Fibroblast of upper back skin (primary cell): Measurements from ENCODE around the gene OSBPL5.

Experiments
- DNase-seq: peaks from one replicate; pipeline ENCODE4 v3.0.0-alpha.2; 2013

Gene OSBPL5

GRCh38 chr11:3163241-3163981 is 1.7 kb downstream of the OSBPL5 start:
- DNase-seq = no peak

- DNase-seq = no peak
Observed at GRCh38 chr11:3162410-3163240, 2.5 kb downstream of the OSBPL5 start.

GRCh38 chr11:3161720-3162409 is 3.2 kb downstream of the OSBPL5 start:
- no peak for DNase-seq

GRCh38 chr11:3161309-3161708 is 3.8 kb downstream of the OSBPL5 start:
- DNase-seq = no peak

- DNase-seq = peak; percentile 93
Observed at GRCh38 chr11:3160252-3161031, 4.7 kb downstream of the OSBPL5 start.

GRCh38 chr11:3159296-3160190 is 5.6 kb downstream of the OSBPL5 start:
- peak; percentile 20 for DNase-seq

- no peak for DNase-seq
Observed at GRCh38 chr11:3158821-3159220, 6.3 kb downstream of the OSBPL5 start.

- DNase-seq = no peak
Observed at GRCh38 chr11:3158131-3158591, 6.9 kb downstream of the OSBPL5 start.

GRCh38 chr11:3157381-3158130 is 7.6 kb downstream of the OSBPL5 start:
- no peak for DNase-seq

- DNase-seq = no peak
Observed at GRCh38 chr11:3156661-3157311, 8.3 kb downstream of the OSBPL5 start.

- DNase-seq = peak; percentile 67
Observed at GRCh38 chr11:3156282-3156660, 8.8 kb downstream of the OSBPL5 start.

GRCh38 chr11:3155691-3156258 is 9.3 kb downstream of the OSBPL5 start:
- peak; percentile 74 for DNase-seq

GRCh38 chr11:3155216-3155615 is 9.9 kb downstream of the OSBPL5 start:
- DNase-seq = no peak

- DNase-seq = no peak
Observed at GRCh38 chr11:3154001-3154599, 11.0 kb downstream of the OSBPL5 start.

GRCh38 chr11:3153291-3153861 is 11.7 kb downstream of the OSBPL5 start:
- DNase-seq = peak; percentile 59

GRCh38 chr11:3152471-3153110 is 12.5 kb downstream of the OSBPL5 start:
- DNase-seq = no peak

- no peak for DNase-seq
Observed at GRCh38 chr11:3150726-3151125, 14.4 kb downstream of the OSBPL5 start.

GRCh38 chr11:3149852-3150188 is 15.3 kb downstream of the OSBPL5 start:
- no peak for DNase-seq
